GM21528 (cell line): ENCODE measurements around the gene SH2D6.

Experiments
- ATAC-seq: cut with Tn5 transposase; IDR thresholded peaks from one replicate; pipeline ENCODE4 v1.9.1; 2021; ENCODE audit warnings: mild to moderate bottlenecking, moderate library complexity; ENCODE audit not compliant: unreplicated experiment, low FRiP score

Gene SH2D6

GRCh38 chr2:85420536-85421259 is 2.2 kb downstream of the SH2D6 start:
- peak; percentile 61 for ATAC-seq

- ATAC-seq, result no peak
These were observed 3.0 kb downstream of the SH2D6 start for GRCh38 chr2:85421260-85422071.

GRCh38 chr2:85422072-85422457 is 3.6 kb downstream of the SH2D6 start:
- no peak for ATAC-seq

- no peak for ATAC-seq
These were observed 5.0 kb downstream of the SH2D6 start for GRCh38 chr2:85423525-85423924.

- ATAC-seq, result no peak
These were observed 7.1 kb downstream of the SH2D6 start for GRCh38 chr2:85425588-85425987.

- no peak for ATAC-seq
These were observed 8.9 kb downstream of the SH2D6 start for GRCh38 chr2:85427300-85427835.

DNA sequence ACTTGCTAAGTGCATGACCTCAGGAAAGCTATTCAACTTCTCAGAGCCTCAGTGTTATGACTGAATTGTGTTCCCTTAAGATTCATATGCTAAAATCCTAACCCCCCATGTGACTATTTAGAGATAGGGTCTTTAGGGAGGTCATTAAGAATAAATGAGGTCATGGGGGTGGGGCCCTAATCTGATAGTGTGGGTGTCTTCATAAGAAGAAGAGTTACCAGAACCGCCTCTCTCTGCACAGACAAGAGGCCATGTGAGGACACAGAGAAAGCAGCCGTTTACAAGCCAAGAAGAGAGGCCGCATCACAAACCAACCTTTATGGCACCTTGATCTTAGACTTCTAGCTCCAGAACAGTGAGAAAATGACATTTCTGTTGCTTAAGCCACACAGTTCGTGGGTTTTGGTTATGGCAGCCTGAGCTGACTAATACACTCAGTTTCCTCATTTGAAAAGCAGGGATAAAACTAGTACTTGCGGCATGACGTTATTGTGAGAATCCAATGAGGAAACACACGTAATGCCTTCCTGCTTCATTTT is 9.9 kb downstream of the SH2D6 start:
- ATAC-seq, result no peak

- ATAC-seq, result no peak
These were observed 10.9 kb downstream of the SH2D6 start for GRCh38 chr2:85429213-85429923.

GRCh38 chr2:85429924-85430289 is 11.4 kb downstream of the SH2D6 start:
- ATAC-seq, result no peak

- no peak for ATAC-seq
These were observed 12.4 kb downstream of the SH2D6 start for GRCh38 chr2:85430752-85431569.

DNA sequence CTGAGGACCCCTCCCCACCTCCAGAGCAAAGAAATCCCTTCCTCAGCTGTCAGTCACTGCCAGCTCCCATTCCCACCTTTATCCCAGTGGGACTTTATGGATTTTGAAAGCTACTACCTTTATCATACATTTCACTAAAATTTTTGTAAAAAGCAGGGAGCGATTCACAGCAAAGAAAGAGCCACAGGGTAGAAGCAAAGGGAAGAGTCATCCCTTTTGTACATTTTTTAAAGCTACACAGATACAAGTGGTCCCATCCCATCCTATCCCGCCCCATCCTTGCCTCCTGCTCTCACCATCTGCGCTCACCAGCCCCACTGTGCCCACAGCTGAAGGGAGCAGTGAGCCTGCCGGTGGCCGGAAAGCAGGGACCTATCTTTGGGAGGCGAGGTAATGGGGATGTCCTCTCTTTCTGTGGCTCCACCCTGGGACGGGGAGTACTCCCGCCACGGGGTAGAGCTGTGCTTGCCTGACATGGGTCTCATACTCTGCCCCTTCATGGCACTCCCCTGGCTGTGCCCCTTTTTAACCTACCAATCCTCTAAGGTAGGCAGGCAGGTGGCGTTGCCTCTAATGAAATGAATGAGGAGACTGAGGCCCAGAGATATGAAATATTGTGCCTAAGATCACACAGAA is 13.2 kb downstream of the SH2D6 start:
- no peak for ATAC-seq

DNA sequence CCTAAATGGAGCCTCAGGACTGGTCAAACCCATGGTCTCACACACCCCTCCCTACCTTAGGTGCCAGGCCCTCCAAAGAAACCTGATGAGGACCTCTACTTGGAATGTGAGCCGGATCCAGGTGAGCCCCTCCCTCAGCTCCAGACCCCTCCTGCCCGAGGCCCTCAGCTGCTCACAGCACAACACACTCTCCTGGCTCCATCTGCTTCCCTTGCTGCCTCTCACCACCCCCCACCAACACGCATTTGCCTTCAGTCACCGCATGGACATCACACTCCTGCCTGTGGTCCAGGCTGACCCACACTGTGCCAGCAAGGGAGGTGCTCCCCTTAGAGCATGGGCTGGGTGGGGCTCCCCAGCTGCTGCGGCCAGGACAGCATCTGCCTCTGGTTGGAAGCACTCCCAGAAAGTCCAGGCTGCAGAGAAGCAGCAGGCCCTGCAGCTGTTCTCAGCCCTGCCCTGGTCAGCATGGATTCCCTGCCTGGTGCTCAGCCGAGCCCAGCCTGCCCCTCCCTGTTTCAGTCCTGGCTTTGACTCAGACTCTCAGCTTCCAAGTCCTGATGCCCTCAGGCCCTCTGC is 15.1 kb downstream of the SH2D6 start:
- no peak for ATAC-seq

DNA sequence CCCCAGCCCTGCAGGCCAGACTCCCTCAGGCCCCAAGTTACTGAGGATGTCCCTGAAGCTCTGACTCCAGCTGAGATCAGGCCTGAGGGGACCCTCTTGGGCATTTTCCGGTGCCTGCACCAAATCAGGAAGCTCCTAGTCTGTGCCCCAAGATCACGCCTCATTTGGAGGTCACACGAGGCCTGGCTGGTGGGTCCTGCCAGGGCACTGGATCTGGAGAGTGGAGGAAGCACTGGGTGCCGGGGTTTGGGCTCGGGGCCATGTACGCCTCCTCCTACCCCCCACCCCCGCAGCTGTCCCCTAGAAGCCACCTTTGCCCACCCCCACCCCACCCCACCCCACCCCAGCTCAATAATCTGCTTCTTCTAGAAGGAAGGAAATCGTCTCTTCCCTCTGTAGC is 16.2 kb downstream of the SH2D6 start:
- no peak for ATAC-seq

DNA sequence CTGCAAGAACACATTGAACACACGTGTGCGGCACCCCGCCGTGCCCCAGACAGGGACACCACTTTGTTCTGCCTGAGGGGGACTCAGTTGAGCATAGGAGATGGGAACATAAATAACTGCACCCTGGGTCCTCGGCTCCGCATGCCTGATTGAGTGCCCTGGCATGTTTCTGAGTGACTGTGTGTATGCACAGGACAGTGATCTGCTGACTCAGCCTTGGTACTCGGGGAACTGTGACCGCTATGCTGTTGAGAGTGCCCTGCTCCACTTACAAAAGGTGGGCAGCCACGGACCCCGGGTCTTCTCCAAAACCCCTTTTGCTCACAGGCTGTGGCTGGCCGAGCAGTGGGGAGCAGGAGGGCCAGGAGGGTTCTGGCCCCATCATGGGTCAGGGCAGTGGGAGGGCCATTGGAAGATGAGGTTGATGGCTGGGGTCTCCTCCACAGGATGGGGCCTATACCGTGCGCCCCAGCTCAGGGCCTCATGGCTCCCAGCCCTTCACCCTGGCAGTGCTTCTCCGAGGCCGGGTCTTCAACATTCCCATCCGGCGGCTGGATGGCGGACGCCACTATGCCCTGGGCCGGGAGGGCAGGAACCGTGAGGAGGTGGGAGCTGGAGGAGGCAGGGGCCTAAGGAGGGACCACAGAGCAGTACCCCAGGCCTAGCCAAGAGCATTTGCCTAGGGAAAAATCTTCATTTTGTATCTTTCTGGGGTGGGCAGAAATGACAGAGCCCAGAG is 16.9 kb downstream of the SH2D6 start:
- no peak for ATAC-seq

GRCh38 chr2:85435981-85436835 is 17.7 kb downstream of the SH2D6 start:
- ATAC-seq, result no peak

DNA sequence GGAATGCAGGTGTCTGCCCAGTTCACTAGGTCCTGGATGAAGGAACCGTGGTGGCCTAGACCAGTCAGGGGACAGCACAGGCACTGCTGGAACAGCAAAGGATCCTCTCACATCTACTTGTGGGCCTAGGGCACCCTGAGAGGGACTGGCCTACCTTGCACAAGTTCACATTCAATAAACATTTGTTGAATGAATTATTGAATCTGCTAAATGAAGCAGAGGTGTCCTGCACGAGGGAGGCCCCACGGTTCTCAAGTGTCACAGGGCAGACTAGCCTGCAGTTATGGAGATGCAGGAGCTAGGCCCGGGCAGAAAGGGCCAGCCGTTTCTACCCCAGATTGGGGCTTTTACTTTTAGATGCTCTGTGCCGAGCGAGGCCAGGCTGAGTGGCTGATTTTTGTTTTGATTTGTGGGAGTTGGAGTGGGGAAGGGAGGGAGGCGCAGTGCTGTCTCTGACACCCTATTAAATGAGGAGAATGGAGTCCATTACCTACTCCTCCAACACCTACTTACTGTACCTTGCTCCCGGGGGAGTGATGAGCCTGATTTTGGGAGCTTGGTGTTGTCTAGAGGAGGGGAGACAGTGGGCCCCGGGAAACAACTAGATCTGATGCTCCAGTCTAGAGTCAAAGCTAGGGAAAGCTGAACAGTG is 18.4 kb downstream of the SH2D6 start:
- ATAC-seq, result peak; percentile 5
